22Rv1 (cell line): ENCODE measurements around the gene MEIS2.

Experiments used
- H3K27ac ChIP-seq: fragments of 450-650 bp; 2 replicates; pipeline ENCODE4 v1.5.1; 2017
- CTCF ChIP-seq: fragments of 450-650 bp; IDR thresholded peaks from 2 replicates; pipeline ENCODE4 v1.5.1; 2017; ENCODE audit warnings: mild to moderate bottlenecking
- ZFX ChIP-seq: fragments of 450-650 bp; IDR thresholded peaks from 2 replicates; pipeline ENCODE4 v1.6.1; 2017; ENCODE audit warnings: antibody characterized with exemption, borderline replicate concordance

Gene MEIS2

GRCh38 chr15:37131621-37132020, 31.3 kb upstream of the MEIS2 start:
- no peak overlapping the region for H3K27ac ChIP-seq
- no peak for TF ChIP-seq ZFX
- TF ChIP-seq CTCF, result no peak

GRCh38 chr15:37130356-37130755, 30.0 kb upstream of the MEIS2 start:
- TF ChIP-seq CTCF, result no peak
- TF ChIP-seq ZFX, result no peak
- H3K27ac ChIP-seq, result no peak overlapping the region

GRCh38 chr15:37125143-37125542, 24.8 kb upstream of the MEIS2 start:
- H3K27ac ChIP-seq, result no peak overlapping the region
- TF ChIP-seq CTCF (no peak), ZFX (no peak)

- TF ChIP-seq ZFX, result no peak
- TF ChIP-seq CTCF, result no peak
- no peak overlapping the region for H3K27ac ChIP-seq
Measured at GRCh38 chr15:37124331-37124730, 24.0 kb upstream of the MEIS2 start.

GRCh38 chr15:37122703-37123102, 22.4 kb upstream of the MEIS2 start:
- TF ChIP-seq ZFX, result no peak
- TF ChIP-seq CTCF, result no peak
- H3K27ac ChIP-seq, result no peak overlapping the region

- H3K27ac ChIP-seq, result no peak overlapping the region
- no peak for TF ChIP-seq CTCF
- no peak for TF ChIP-seq ZFX
Measured at GRCh38 chr15:37121492-37121891, 21.1 kb upstream of the MEIS2 start.

- no peak overlapping the region for H3K27ac ChIP-seq
- TF ChIP-seq CTCF (no peak), ZFX (no peak)
Measured at GRCh38 chr15:37117030-37117429, 16.7 kb upstream of the MEIS2 start.
